Endometrial microvascular endothelial cells (primary cell): ENCODE results near the gene ITLN1. TPM values are rescaled to one million over a fixed set of nuclear protein-coding genes. Genes with fewer than 3 reads are reported as not detected.

ENCODE experiments used
- in situ Hi-C: cut with HindIII; loops from 2 replicates; pipeline ENCODE4 v1.10.0; 2017; ENCODE audit warnings: low sequenced_read_pairs, low pct_unique_long_range_greater_than_20kb; ENCODE audit errors: inconsistent ontology term
- total RNA-seq: library from RNA; depleted of rRNA; stranded (reverse); fragments of >200 nt; gene quantifications from one replicate; pipeline ENCODE4 v1.2.3, GENCODE V29; 2015; ENCODE audit errors: inconsistent ontology term

ITLN1 gene
- total RNA-seq, 1 donor from 2014 or later = not detected

- in situ Hi-C loops = no loop called here
Measured at GRCh38 chr1:160835751-160836150, 49.2 kb downstream of the ITLN1 start.

GRCh38 chr1:160834945-160835565, 49.9 kb downstream of the ITLN1 start:
- in situ Hi-C loops = no loop called here

GRCh38 chr1:160830321-160831153, 54.4 kb downstream of the ITLN1 start:
- in situ Hi-C loops = no loop called here

- in situ Hi-C loops = no loop called here
Measured at GRCh38 chr1:160829766-160830165, 55.2 kb downstream of the ITLN1 start.

GRCh38 chr1:160827418-160827817, 57.6 kb downstream of the ITLN1 start:
- in situ Hi-C loops = no loop called here

- in situ Hi-C loops = no loop called here
Measured at GRCh38 chr1:160826546-160826945, 58.4 kb downstream of the ITLN1 start.

Other genes starting within 250 kb of the ITLN1 start
- not detected for gene SLAMF1, start 238.1 kb downstream of the ITLN1 start, total RNA-seq
- gene CD48, start 173.4 kb downstream of the ITLN1 start, total RNA-seq = not detected
- gene SLAMF7, start 145.9 kb downstream of the ITLN1 start, total RNA-seq = not detected
- not detected for gene LY9, start 89.0 kb downstream of the ITLN1 start, total RNA-seq
- gene CD244, start 22.3 kb downstream of the ITLN1 start, total RNA-seq = not detected
- gene ITLN2, start 69.6 kb upstream of the ITLN1 start, total RNA-seq = not detected
- 84.0 TPM for gene F11R, start 136.0 kb upstream of the ITLN1 start, total RNA-seq
- gene TSTD1, start 153.8 kb upstream of the ITLN1 start, total RNA-seq = not detected
- 119 TPM for gene USF1, start 160.8 kb upstream of the ITLN1 start, total RNA-seq
- not detected for gene ARHGAP30, start 184.7 kb upstream of the ITLN1 start, total RNA-seq
- gene NECTIN4, start 204.4 kb upstream of the ITLN1 start, total RNA-seq = not detected
- 0.46 TPM for gene KLHDC9, start 213.2 kb upstream of the ITLN1 start, total RNA-seq
- 49.2 TPM for gene PFDN2, start 232.9 kb upstream of the ITLN1 start, total RNA-seq
- gene NIT1, start 232.9 kb upstream of the ITLN1 start, total RNA-seq = 31.9 TPM
- 28.3 TPM for gene DEDD, start 247.5 kb upstream of the ITLN1 start, total RNA-seq